ENCODE data around the gene ERICH3.

GRCh38 chr1:74681001-74681400 lies 7.4 kb upstream of the ERICH3 start:
- no peak for TF ChIP-seq EZH2 (IDR thresholded peaks at IDR 0.05)
- TF ChIP-seq POLR2AphosphoS5 (IDR thresholded peaks at IDR 0.05; ENCODE audit: borderline replicate concordance, low read depth, low read length), result no peak
- no peak for TF ChIP-seq FOXP2 (optimal IDR thresholded peaks at IDR 0.05; ENCODE audit: control extremely low read depth, extremely low read length, insufficient read depth)

All from SK-N-MC (cell line).